A673 (cell line): Measurements from ENCODE around the gene RIMS4. TPM values are rescaled to one million over a fixed set of nuclear protein-coding genes. Genes with fewer than 3 reads are reported as not detected.

Experiments
- BruUV-seq: library from RNA; stranded (reverse); fragments of 400-500 nt; replicated peaks from 2 replicates; lab custom pipeline; 2021; lab: Mats Ljungman, UMichigan
- CTCF ChIA-PET: fragments of 300-600 bp; sonication (Branson Sonifier 250); formaldehyde crosslinking; loops from one replicate; lab custom pipeline; 2022; ENCODE audit warnings: antibody characterized with exemption; lab: Charles Lee
- POLR2A ChIA-PET: fragments of 300-600 bp; sonication (Branson Sonifier 250); formaldehyde crosslinking; loops from one replicate; lab custom pipeline; 2022; ENCODE audit warnings: antibody characterized with exemption; ENCODE audit not compliant: low non-redundant PET; lab: Charles Lee
- DNase-seq: peaks from one replicate; pipeline ENCODE4 v3.0.0-alpha.2; 2015; ENCODE audit warnings: low spot score
- H3K27ac ChIP-seq: fragments of 200-600 bp; sonication (generic); 2 replicates; pipeline ENCODE4 v1.5.1; 2016; ENCODE audit warnings: mixed run types, low read depth, mild to moderate bottlenecking, mixed read lengths, antibody characterized with exemption, low read length; ENCODE audit not compliant: poor library complexity, severe bottlenecking
- H3K27me3 ChIP-seq: fragments of 200-600 bp; sonication (generic); replicated peaks from 2 replicates; pipeline ENCODE4 v1.6.1; 2017; ENCODE audit warnings: mixed run types, low read depth, mild to moderate bottlenecking, mixed read lengths, antibody characterized with exemption, low read length; ENCODE audit not compliant: insufficient read depth, poor library complexity
- H3K36me3 ChIP-seq: fragments of 200-600 bp; sonication (generic); 2 replicates; pipeline ENCODE4 v1.6.1; 2016; ENCODE audit warnings: mixed run types, mild to moderate bottlenecking, mixed read lengths, antibody characterized with exemption, low read length; ENCODE audit not compliant: insufficient read depth, poor library complexity, severe bottlenecking
- H3K4me1 ChIP-seq: fragments of 200-600 bp; sonication (generic); 2 replicates; pipeline ENCODE4 v1.6.1; 2017; ENCODE audit warnings: mixed run types, mild to moderate bottlenecking, mixed read lengths, antibody characterized with exemption, low read length; ENCODE audit not compliant: insufficient read depth, poor library complexity, severe bottlenecking
- H3K4me3 ChIP-seq: fragments of 200-600 bp; sonication (generic); 2 replicates; pipeline ENCODE4 v1.5.1; 2016; ENCODE audit warnings: low read depth, mixed run types, mild to moderate bottlenecking, mixed read lengths, low read length; ENCODE audit not compliant: poor library complexity, severe bottlenecking
- H3K9me3 ChIP-seq: fragments of 200-600 bp; sonication (generic); 2 replicates; pipeline ENCODE4 v1.6.1; 2016; ENCODE audit warnings: mixed run types, low read depth, mild to moderate bottlenecking, mixed read lengths, antibody characterized with exemption, low read length; ENCODE audit not compliant: poor library complexity, severe bottlenecking
- CTCF ChIP-seq: fragments of 300-800, 200-600 bp; sonication (generic); conservative IDR thresholded peaks from 2 replicates; pipeline ENCODE4 v1.5.1; 2017; ENCODE audit warnings: low read depth, mild to moderate bottlenecking, antibody characterized with exemption, low read length, moderate library complexity, mixed read lengths
- EZH2 ChIP-seq: fragments of 200-600 bp; sonication (generic); IDR thresholded peaks from 2 replicates; pipeline ENCODE4 v1.6.1; 2017; ENCODE audit warnings: borderline replicate concordance, low read depth, mild to moderate bottlenecking, mixed read lengths, antibody characterized with exemption, low read length; ENCODE audit not compliant: poor library complexity, severe bottlenecking
- intact Hi-C: fragments of 100-400 bp; cut with micrococcal nuclease; formaldehyde crosslinking; loops from one replicate; pipeline ENCODE4 v1.10.0; 2022; ENCODE audit not compliant: unreplicated experiment
- total RNA-seq: library from RNA; stranded (reverse); gene quantifications from 2 replicates; pipeline ENCODE4 v1.2.3, GENCODE V29; 2021

The RIMS4 gene
- total RNA-seq, 1 experiment from 2014 or later: 0.39 TPM

- intact Hi-C loops: no loop called here
- no peaks in the 10 kb centered on the region for H3K9me3 ChIP-seq
- TF ChIP-seq EZH2: no peak
- no peak for TF ChIP-seq CTCF
- H3K4me1 ChIP-seq: no peaks in the 10 kb centered on the region
- BruUV-seq: no TSS peak
- ChIA-PET CTCF (no interaction called here), POLR2A (no interaction called here)
- peak; percentile 47 for DNase-seq
- H3K36me3 ChIP-seq: no peaks in the 10 kb centered on the region
- peaks cover 14% of the 10 kb centered on the region for H3K27me3 ChIP-seq
- H3K4me3 ChIP-seq: no peak overlapping the region
- H3K27ac ChIP-seq: no peak overlapping the region
Measured at GRCh38 chr20:44776980-44777379, 33.4 kb downstream of the RIMS4 start.

GRCh38 chr20:44773070-44773829, 37.1 kb downstream of the RIMS4 start:
- ChIA-PET CTCF (no interaction called here), POLR2A (no interaction called here)
- no peaks in the 10 kb centered on the region for H3K36me3 ChIP-seq
- no TSS peak for BruUV-seq
- no peak overlapping the region for H3K27ac ChIP-seq
- DNase-seq: no peak
- H3K27me3 ChIP-seq: peaks cover 12% of the 10 kb centered on the region
- H3K4me1 ChIP-seq: no peaks in the 10 kb centered on the region
- TF ChIP-seq CTCF (no peak), EZH2 (no peak)
- H3K4me3 ChIP-seq: no peak overlapping the region
- intact Hi-C loops: no loop called here
- no peaks in the 10 kb centered on the region for H3K9me3 ChIP-seq

GRCh38 chr20:44772636-44773035, 37.7 kb downstream of the RIMS4 start:
- Histone ChIP-seq H3K27me3 (peaks cover 12% of the 10 kb centered on the region), H3K9me3 (no peaks in the 10 kb centered on the region), H3K36me3 (no peaks in the 10 kb centered on the region), H3K4me3 (no peak overlapping the region), H3K4me1 (no peaks in the 10 kb centered on the region), H3K27ac (no peak overlapping the region)
- TF ChIP-seq EZH2 (no peak), CTCF (no peak)
- ChIA-PET CTCF (no interaction called here), POLR2A (no interaction called here)
- no TSS peak for BruUV-seq
- no peak for DNase-seq
- intact Hi-C loops: no loop called here
